HS-5 (cell line): ENCODE data around the gene DPH6.
"Not testable (repeated sequence)": the region's sequence is repeated elsewhere in the genome, so short reads cannot be mapped to it uniquely, and the experiment has no call there.

Source experiments
- DNase-seq: peaks from one replicate; pipeline ENCODE4 v3.0.0-alpha.2; 2012; ENCODE audit warnings: low read depth

The DPH6 gene, protein sequence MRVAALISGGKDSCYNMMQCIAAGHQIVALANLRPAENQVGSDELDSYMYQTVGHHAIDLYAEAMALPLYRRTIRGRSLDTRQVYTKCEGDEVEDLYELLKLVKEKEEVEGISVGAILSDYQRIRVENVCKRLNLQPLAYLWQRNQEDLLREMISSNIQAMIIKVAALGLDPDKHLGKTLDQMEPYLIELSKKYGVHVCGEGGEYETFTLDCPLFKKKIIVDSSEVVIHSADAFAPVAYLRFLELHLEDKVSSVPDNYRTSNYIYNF

GRCh38 chr15:35545824-35546510 is at the start of gene DPH6:
TSS of gene DPH6 (minus strand) at chr15:35546165. CDS start at chr15:35546141, 24 bp downstream.
- peak; percentile 61 for DNase-seq

GRCh38 chr15:35595656-35596055 is 49.7 kb upstream of the DPH6 start:
- no peak for DNase-seq

DNA sequence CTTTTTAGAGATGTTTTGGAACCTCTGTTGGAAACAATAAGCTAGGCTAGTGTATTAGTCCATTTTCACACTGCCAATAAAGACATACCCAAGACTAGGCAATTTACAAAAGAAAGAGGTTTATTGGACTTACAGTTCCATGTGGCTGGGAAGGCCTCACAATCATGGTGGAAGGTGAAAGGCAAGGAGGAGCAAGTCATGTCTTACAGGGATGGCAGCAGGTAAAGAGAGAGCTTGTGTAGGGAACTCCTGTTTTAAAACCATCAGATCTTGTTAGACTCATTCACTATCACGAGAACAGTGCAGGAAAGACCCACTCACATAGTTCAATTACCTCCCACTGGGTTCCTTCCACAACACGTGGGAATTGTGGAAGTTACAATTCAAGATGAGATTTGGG is 46.0 kb upstream of the DPH6 start:
- DNase-seq: not testable (repeated sequence)

- no peak for DNase-seq
These were observed 38.0 kb upstream of the DPH6 start for GRCh38 chr15:35583863-35584528.

GRCh38 chr15:35580606-35581005 is 34.6 kb upstream of the DPH6 start:
- no peak for DNase-seq

DNA sequence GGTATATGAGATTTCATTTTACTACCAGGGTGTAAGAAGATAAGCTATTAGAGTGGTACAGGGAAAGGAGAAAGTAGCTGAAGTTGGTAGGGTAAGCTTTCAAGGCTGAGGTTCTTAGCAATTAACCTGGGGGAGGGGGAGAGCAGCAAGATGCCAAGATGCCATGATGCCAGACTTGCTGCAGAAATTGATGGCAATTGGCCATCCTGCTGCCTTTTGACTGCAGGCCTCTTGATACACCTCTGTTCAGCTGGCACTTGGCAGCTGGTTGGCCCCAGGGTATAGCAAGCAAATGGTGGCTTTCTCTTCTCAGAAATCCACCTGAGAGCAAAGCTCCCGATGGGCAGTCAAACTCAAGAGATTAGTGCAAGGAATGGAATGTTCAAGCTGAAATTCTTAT is 21.4 kb upstream of the DPH6 start:
- no peak for DNase-seq

- no peak for DNase-seq
These were observed 21.0 kb upstream of the DPH6 start for GRCh38 chr15:35566991-35567390.

- DNase-seq: no peak
These were observed 19.9 kb upstream of the DPH6 start for GRCh38 chr15:35565901-35566300.

- no peak for DNase-seq
These were observed 16.7 kb upstream of the DPH6 start for GRCh38 chr15:35562641-35563040.

DNA sequence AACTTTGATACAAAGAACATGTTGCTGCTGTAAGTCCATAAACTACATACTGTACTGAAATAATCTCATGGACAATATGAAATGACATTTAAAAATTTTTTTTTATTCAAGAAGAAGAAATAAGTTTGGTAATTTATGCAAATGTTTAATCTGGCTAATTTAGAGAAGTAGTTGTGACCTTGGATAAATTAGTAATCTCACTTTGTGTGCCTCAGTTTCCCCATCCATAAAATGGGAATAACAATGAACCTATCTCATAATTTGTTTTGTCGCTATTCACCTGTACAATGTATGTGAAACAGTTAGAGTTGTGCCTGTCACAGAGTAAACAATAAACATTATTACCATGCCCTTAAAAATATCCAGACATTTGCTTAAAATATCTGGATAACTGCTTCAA is 15.3 kb upstream of the DPH6 start:
- DNase-seq: no peak

DNA sequence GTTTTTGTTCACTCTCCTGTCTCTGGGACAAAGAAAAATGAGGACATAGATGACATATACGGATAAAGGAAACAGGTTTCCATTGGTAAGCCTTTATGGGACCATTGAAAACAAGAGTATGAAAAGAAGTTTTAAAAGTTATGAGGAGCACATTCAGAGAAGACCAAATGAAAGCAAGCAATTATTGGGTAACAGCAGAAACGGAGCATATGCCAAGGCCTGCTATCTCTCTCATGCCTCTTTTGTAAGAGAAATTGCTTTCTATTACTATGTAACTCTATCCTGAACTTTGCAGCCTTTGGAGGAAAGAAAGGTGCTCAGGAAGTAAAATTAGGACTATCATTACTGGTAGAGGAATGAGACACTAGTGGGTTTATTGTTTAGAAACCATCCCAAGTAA is 14.9 kb upstream of the DPH6 start:
- no peak for DNase-seq

DNA sequence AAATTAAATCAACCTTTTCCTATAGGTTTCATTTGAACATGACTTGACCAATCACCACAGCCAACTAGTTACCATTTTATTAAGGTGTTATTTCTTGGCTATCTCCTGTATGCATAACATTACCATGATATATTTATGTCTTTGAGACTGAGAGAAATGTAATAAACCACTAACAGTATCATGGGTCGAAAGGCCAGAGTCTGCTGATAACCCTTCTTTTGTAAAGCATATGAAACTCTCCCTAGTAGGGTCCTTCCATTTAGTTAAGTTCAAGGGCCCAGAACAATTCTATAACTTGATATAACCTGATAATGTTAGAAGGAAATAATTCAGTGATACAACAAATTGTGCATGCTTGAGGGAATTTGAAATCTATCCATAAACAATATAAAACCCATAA is 14.3 kb upstream of the DPH6 start:
- DNase-seq: no peak

GRCh38 chr15:35559683-35560082 is 13.7 kb upstream of the DPH6 start:
- no peak for DNase-seq

- DNase-seq: peak; percentile 89
These were observed 11.6 kb upstream of the DPH6 start for GRCh38 chr15:35557544-35557943.

- DNase-seq: no peak
These were observed 11.0 kb upstream of the DPH6 start for GRCh38 chr15:35557012-35557411.

- DNase-seq: no peak
These were observed 9.3 kb upstream of the DPH6 start for GRCh38 chr15:35555244-35555643.

- DNase-seq: no peak
These were observed 5.0 kb upstream of the DPH6 start for GRCh38 chr15:35550957-35551356.

- no peak for DNase-seq
These were observed 3.6 kb upstream of the DPH6 start for GRCh38 chr15:35549567-35549966.

DNA sequence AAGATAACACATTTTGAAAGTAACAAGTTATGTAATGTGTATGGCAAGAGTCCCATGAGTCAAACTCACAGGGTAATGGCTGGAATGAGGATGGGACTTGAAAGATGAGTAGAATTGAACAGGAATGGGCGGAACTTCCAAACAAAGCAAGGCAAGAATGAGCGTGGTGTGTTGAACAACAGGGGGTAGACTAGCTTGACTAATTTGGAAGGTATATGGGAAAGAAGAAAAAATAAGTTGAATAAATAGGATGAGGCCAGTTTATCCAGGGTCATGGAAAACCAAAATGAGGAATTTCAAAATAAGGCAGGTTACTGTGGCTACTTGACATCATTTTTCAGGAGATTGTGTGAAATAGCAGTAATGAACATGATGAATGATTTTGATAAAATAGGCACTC is 2.5 kb upstream of the DPH6 start:
- no peak for DNase-seq

DNA sequence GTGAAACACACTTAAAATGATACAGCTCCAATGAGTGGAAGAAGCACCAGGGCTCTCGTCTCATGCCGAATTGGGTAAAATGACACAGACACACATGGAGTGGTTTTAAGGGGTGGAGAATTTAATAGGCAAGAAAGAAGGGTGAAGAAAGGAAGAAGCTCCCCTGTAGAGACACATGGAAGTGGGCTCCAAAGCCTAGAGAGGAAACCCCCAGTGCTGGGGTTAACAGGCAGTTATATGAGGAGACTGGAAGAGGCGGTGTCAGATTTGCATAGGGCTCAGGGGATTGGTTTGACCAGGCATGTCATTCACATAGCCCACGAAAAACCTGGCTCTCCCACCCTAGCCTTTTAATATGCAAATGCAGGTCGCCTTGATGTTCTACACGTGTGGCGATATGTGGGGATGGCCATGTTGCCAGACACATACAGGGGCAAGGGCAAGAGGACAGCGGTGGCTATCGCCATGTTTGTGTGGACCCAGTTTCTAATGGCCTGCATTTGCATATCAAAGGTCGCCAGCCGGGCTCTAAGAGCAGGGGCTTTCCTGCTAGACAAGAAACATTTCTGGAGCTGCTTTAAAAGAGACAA is 1.9 kb upstream of the DPH6 start:
- DNase-seq: no peak

GRCh38 chr15:35546511-35547381 is 781 bp upstream of the DPH6 start:
- no peak for DNase-seq

DNA sequence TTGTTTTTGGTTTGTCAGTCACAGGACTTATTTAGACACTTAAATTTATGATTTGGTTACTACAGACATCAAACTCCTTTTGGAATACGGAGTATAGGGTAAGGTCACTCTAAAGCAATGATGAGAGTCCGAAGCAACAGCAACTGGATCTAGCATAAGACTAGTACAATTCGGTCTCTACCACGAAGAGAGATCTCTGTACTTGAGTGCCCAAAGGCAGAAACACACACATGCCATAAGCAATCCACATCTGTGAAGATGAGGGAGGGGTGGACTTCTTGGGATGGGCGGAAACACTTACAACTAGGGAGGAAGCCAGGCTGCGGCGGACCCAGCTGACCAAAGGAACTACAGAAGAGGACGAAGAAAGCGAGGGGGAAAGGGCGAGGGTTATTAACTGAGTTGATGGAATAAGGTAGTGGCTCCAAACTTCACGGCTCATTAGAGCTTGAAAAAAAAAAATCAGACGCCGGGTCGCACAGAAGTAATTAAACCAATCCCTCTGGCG is 595 bp downstream of the DPH6 start:
- peak; percentile 36 for DNase-seq
